Kidney glomerular epithelial cell (primary cell): Measurements from ENCODE around the gene CALHM1.
A peak's percentile ranks its signal among the peaks of the same experiment; 100 is the strongest.
"Not testable (repeated sequence)": the region's sequence is repeated elsewhere in the genome, so short reads cannot be mapped to it uniquely, and the experiment has no call there.

Experiments
- DNase-seq: peaks from one replicate; lab custom pipeline; 2025; lab: John Stamatoyannopoulos, UW

CALHM1 gene

GRCh38 chr10:103486635-103487409 is 28.1 kb upstream of the CALHM1 start:
- DNase-seq, result not testable (repeated sequence)

- peak; percentile 64 for DNase-seq
Measured at GRCh38 chr10:103481974-103482531, 23.4 kb upstream of the CALHM1 start.

GRCh38 chr10:103480521-103480920 is 21.8 kb upstream of the CALHM1 start:
- no peak for DNase-seq

GRCh38 chr10:103479135-103479534 is 20.4 kb upstream of the CALHM1 start, which contains the start of gene CALHM3:
Gene CALHM3 (minus strand): TSS chr10:103479240. CDS start chr10:103479032, 208 bp downstream.
- DNase-seq, result no peak

GRCh38 chr10:103478671-103479070 is 20.0 kb upstream of the CALHM1 start:
- DNase-seq, result no peak

- no peak for DNase-seq
Measured at GRCh38 chr10:103476046-103476768, 17.5 kb upstream of the CALHM1 start.

GRCh38 chr10:103475437-103475836 is 16.7 kb upstream of the CALHM1 start:
- no peak for DNase-seq

GRCh38 chr10:103474077-103474476 is 15.4 kb upstream of the CALHM1 start:
- DNase-seq, result no peak

GRCh38 chr10:103473261-103473671 is 14.6 kb upstream of the CALHM1 start:
- DNase-seq, result no peak

- no peak for DNase-seq
Measured at GRCh38 chr10:103472005-103472404, 13.3 kb upstream of the CALHM1 start.

GRCh38 chr10:103470761-103471653 is 12.3 kb upstream of the CALHM1 start:
- DNase-seq, result no peak

- DNase-seq, result no peak
Measured at GRCh38 chr10:103469201-103469600, 10.5 kb upstream of the CALHM1 start.

- no peak for DNase-seq
Measured at GRCh38 chr10:103467406-103467805, 8.7 kb upstream of the CALHM1 start.

- DNase-seq, result no peak
Measured at GRCh38 chr10:103466734-103467133, 8.0 kb upstream of the CALHM1 start.

- DNase-seq, result no peak
Measured at GRCh38 chr10:103465411-103466179, 6.9 kb upstream of the CALHM1 start.

GRCh38 chr10:103463499-103463898 is 4.8 kb upstream of the CALHM1 start:
- DNase-seq, result no peak

- DNase-seq, result no peak
Measured at GRCh38 chr10:103459615-103460014, 915 bp upstream of the CALHM1 start.

GRCh38 chr10:103457896-103458583 is 660 bp downstream of the CALHM1 start:
- DNase-seq, result no peak

- DNase-seq, result no peak
Measured at GRCh38 chr10:103457176-103457712, 1.5 kb downstream of the CALHM1 start.

- DNase-seq, result no peak
Measured at GRCh38 chr10:103456074-103456660, 2.5 kb downstream of the CALHM1 start.
